ENCODE measurements around the gene SLC66A2.

GRCh38 chr18:79950515-79951341, 725 bp downstream of the SLC66A2 start:
- no peak for TF ChIP-seq CTCF (IDR thresholded peaks at IDR 0.05)
- TF ChIP-seq POLR2A (IDR thresholded peaks at IDR 0.05), result no peak

Data from testis (tissue), 2 donors.